Activated T-cell treated with anti-CD3 and anti-CD28 coated beads, Interleukin-2, amount 50 U/mL, for 1 hour (primary cell): Measurements from ENCODE around the gene KRT5.
"Not testable (repeated sequence)": the region's sequence is repeated elsewhere in the genome, so short reads cannot be mapped to it uniquely, and the experiment has no call there.

Source experiments
- DNase-seq: peaks from one replicate; pipeline ENCODE4 v3.0.0-alpha.2; 2020

The KRT5 gene

GRCh38 chr12:52518574-52519386 lies 1.4 kb downstream of the KRT5 start:
- no peak for DNase-seq

GRCh38 chr12:52517888-52518287 lies 2.3 kb downstream of the KRT5 start:
- DNase-seq: no peak

GRCh38 chr12:52517005-52517835 lies 3.0 kb downstream of the KRT5 start:
- DNase-seq: no peak

DNA sequence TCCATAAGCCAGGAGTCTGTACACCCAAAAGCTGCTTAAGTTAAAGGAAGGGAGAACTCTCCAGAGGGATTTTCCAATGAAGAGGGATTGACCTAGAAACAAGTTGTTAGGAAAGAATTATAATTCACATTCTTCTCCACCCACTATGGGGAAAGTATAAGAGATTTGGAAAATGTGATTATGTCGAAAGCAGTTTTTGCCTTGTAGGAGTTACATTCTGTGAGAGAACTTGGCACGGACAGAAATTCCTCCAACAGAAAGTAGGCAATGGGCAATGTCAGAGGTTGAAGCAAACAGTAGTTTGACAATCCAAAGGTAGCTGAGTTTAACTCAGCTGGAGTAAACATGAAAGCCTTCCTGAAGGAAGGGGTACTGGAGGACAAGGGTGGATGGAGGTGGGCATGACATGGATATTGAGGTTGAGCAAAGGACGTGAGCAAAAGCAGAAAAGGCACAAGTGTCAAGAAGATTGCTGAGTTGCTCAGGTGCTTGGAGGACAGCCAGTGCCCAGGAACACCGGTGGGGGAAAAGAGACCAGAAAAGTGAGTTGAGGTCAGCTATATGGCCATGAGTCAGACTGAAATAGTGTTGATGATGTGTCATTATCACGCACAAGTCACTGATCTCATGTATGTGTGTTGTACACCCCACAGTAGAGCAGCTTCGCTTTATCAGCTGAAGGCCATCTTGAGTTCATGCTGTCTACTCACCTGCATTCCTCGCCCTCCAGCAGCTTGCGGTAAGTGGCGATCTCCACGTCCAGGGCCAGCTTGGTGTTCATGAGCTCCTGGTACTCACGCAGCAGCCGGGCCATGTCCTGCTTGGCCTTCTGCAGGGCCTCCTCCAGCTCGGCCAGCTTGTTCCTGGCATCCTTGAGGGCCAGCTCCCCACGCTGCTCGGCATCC lies 4.0 kb downstream of the KRT5 start:
- no peak for DNase-seq

GRCh38 chr12:52515319-52515646 lies 4.9 kb downstream of the KRT5 start:
- no peak for DNase-seq

DNA sequence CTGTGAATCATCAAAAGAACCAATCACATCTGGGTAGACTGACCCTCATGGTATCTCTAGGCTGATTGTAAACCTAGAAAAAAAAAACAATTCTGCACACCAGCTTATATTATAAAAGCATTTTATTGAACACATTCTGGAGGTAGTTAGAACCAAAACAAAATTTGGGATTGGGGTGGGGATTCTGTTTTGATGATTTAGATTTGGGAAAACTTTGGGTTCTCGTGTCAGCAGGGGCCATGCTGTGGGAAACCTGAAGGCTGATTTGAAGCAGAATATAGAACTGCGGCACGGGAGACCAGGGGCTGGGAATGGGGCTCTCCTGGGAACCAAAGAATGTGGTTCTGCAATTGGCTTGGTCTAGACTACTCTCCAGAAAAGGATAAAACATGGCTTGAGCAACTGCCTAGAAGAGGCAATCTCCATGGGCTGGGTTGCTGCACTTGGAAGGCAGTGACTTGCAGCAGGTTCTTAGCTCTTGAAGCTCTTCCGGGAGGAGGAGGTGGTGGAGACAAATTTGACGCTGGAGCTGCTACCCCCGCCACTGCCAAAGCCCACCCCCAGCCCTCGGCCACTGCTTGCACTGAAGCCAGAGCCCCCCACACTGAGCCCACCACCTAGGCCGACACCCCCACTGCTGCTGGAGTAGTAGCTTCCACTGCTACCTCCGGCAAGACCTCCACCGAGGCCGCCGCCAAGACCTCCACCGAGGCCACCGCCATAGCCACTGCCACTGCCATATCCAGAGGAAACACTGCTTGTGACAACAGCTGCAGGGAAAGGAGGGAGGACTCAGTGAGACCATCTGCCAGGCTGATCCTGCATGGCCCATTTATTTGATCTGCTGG lies 5.5 kb downstream of the KRT5 start:
- DNase-seq: no peak

DNA sequence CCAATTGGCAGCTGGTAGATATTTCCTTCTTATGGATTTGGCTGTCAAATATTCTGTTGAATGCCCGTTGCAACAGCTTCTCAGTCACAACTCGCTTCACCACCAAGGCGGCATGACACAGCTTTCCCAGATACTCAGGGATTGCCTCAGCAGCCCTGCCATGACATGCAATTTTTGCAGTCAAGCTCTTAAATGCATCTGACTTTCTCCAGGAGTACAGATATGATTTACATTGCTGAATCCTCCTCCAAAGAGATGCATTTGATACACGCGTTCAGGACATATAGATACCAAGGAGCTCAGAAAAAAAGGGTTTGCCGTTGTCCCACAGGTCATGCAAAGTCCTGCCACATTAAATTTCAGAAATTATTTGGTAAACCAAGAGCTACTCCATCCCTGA lies 6.5 kb downstream of the KRT5 start:
- no peak for DNase-seq

- DNase-seq: no peak
These were observed 12.0 kb downstream of the KRT5 start for GRCh38 chr12:52508211-52508610.

DNA sequence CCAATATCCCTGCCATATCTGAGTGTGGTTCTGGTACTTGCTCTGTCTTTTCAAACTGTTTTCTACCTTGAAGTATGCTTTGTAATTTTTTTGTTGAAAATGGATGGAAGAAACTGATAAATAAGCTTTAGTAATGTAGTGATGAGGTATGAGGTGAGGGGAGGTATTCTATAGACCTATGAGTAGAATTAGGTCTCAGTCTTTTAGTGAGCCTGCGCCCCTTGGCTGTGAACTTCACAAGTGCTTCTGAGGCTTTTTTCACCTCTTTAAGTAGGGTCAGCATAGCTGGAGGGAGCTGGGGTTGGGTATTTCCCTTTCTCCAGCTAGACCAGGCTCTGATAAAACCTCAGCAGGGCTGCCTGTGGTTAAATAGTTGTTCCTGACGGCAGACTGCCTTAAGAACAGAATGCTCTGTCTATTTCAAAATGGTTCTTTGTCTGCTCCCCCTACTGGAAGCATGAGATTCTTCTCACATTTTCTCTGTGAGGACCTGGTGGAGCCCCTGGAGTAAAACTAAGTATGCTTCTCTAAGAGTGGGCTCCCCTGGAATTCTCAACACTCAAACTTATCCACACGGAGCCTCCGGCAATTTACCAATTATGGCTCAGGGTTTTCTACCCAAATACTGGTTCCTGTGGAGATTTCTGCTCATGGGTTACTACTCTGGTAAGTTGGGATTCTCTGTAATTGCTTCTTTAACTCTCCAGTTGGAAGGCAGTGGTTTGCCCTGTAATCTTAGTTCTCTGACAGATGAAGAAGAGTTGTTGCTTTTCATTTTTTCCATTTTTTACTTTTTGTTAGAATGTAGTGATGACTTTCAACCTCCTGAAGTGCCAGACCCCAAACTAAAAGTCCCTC lies 13.1 kb downstream of the KRT5 start:
- DNase-seq: no peak

GRCh38 chr12:52502877-52503276 lies 17.3 kb downstream of the KRT5 start:
- DNase-seq: no peak

DNA sequence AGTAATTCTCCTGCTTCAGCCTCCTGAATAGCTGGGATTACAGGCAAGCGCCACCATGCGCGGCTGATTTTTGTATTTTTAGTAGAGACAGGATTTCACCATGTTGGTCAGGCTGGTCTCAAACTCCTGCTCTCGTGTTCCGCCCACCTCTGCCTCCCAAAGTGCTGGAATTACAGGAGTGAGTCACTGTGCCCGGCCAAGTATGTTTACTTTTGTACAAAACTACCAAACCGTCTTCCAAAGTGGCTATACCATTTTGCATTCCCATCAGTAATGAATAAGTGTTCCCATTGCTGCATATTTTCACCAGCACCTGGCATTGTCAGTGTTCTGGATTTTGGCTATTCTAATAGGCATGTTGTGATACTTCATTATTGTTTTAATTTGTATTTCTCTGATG lies 18.7 kb downstream of the KRT5 start:
- no peak for DNase-seq

GRCh38 chr12:52500574-52500973 lies 19.6 kb downstream of the KRT5 start:
- not testable (repeated sequence) for DNase-seq

GRCh38 chr12:52499806-52500560 lies 20.2 kb downstream of the KRT5 start:
- no peak for DNase-seq

GRCh38 chr12:52498946-52499345 lies 21.2 kb downstream of the KRT5 start:
- no peak for DNase-seq

- no peak for DNase-seq
These were observed 22.2 kb downstream of the KRT5 start for GRCh38 chr12:52497975-52498374.

GRCh38 chr12:52496590-52497071 lies 23.6 kb downstream of the KRT5 start:
- DNase-seq: no peak

GRCh38 chr12:52496054-52496453 lies 24.1 kb downstream of the KRT5 start:
- DNase-seq: no peak

DNA sequence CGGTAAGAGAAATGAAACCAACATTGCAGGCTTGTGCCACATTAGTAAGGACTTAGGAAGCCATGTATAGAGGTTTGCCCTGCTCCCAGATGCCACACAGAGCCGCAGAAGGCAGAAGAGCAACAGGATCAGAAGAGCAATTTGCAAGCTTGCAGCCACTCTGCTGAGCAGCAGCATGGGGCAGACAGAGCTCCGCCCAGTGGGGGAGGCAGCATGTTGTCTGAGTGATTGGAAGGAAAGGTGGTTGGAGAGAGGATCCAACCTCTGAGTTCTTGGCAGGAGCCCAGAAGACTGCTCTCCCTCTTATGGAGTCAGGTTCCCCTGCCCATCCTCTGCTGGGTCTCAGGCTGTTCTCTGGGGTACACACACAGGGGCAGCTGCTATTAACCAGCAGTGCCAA lies 24.8 kb downstream of the KRT5 start:
- no peak for DNase-seq

DNA sequence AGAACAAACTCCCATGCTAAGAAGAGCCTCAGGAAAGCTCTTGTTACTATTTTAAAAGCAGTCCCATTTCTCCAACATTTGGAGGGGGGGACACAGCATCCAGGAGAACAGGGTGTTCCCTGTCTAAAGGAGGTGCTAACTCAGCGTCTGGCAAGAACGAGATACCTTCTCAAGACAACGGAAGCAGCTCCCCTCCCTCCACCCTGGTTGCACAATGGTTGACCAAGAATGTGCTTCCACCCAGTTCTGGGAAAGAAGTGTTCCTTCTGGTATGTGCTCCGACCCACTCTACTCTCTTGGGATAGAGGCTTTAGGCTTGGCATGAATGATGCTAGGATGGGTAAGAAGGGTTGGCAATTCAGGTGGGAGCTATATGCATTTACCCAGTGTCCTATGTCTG lies 25.7 kb downstream of the KRT5 start:
- no peak for DNase-seq

GRCh38 chr12:52494100-52494499 lies 26.1 kb downstream of the KRT5 start:
- DNase-seq: no peak
